Liver (tissue), 9 donors: Measurements from ENCODE around the gene XXYLT1. TPM values are rescaled to one million over a fixed set of nuclear protein-coding genes. Genes with fewer than 3 reads are reported as not detected.

Experiments
- DNase-seq: peaks from one replicate; pipeline ENCODE4 v3.0.0-alpha.2; 2017; ENCODE audit warnings: low spot score
- H3K27ac ChIP-seq, 2 donors: one replicate each; pipeline ENCODE4 v1.7.0; 2013; ENCODE audit warnings: inconsistent platforms in 2 of 2, low read length in 2 of 2, control low read depth in 1 of 2, low read depth in 1 of 2, mild to moderate bottlenecking in 1 of 2
- H3K27me3 ChIP-seq, 4 donors: one replicate each; pipeline versions ENCODE4 v1.6.1 to v1.7.0; 2013; ENCODE audit warnings: low read length in 3 of 4, inconsistent platforms in 1 of 4, mild to moderate bottlenecking in 1 of 4, moderate library complexity in 1 of 4; ENCODE audit not compliant: control insufficient read depth in 4 of 4, insufficient read depth in 4 of 4
- H3K36me3 ChIP-seq, 4 donors: one replicate each; pipeline versions ENCODE4 v1.6.1 to v1.7.0; 2013; ENCODE audit warnings: low read length in 3 of 4, mild to moderate bottlenecking in 3 of 4, low read depth in 1 of 4, moderate library complexity in 1 of 4; ENCODE audit not compliant: control insufficient read depth in 4 of 4, insufficient read depth in 3 of 4
- H3K4me1 ChIP-seq, 4 donors: one replicate each; pipeline versions ENCODE4 v1.6.1 to v1.7.0; 2013; ENCODE audit warnings: low read length in 3 of 4, mild to moderate bottlenecking in 3 of 4, moderate library complexity in 1 of 4; ENCODE audit not compliant: control insufficient read depth in 4 of 4, insufficient read depth in 4 of 4
- H3K4me3 ChIP-seq, 3 donors: one replicate each; pipeline versions ENCODE4 v1.6.1 to v1.7.0; 2013; ENCODE audit warnings: low read length in 3 of 3, control low read depth in 1 of 3, low read depth in 1 of 3, mild to moderate bottlenecking in 1 of 3
- H3K9ac ChIP-seq, 2 donors: one replicate each; pipeline ENCODE4 v1.7.0; 2013; ENCODE audit warnings: low read length in 2 of 2, mild to moderate bottlenecking in 2 of 2, moderate library complexity in 2 of 2, control low read depth in 1 of 2, low read depth in 1 of 2
- H3K9me3 ChIP-seq, 4 donors: one replicate each; pipeline versions ENCODE4 v1.6.1 to v1.7.0; 2013; ENCODE audit warnings: low read length in 3 of 4; ENCODE audit not compliant: control insufficient read depth in 4 of 4
- EGR1 ChIP-seq, 2 donors: IDR thresholded peaks; 2 replicates each; pipeline ENCODE4 v1.6.1; 2016 to 2018; ENCODE audit warnings: antibody characterized with exemption in 2 of 2, low read depth in 2 of 2
- FOXA1 ChIP-seq: IDR thresholded peaks from 2 replicates; pipeline ENCODE4 v1.6.1; 2016; ENCODE audit warnings: antibody characterized with exemption
- FOXA2 ChIP-seq: IDR thresholded peaks from 2 replicates; pipeline ENCODE4 v1.6.1; 2016; ENCODE audit warnings: antibody characterized with exemption
- GABPA ChIP-seq, 2 donors: IDR thresholded peaks in 1 of 2; conservative IDR thresholded peaks in 1 of 2; 2 replicates each; pipeline ENCODE4 v1.6.1; 2016; ENCODE audit warnings: antibody characterized with exemption in 2 of 2, mild to moderate bottlenecking in 1 of 2, moderate library complexity in 1 of 2
- HNF4G ChIP-seq: IDR thresholded peaks from 2 replicates; pipeline ENCODE4 v1.6.1; 2016; ENCODE audit warnings: antibody characterized with exemption
- JUND ChIP-seq, 2 donors: IDR thresholded peaks; 2 replicates each; pipeline ENCODE4 v1.6.1; 2016; ENCODE audit warnings: antibody characterized with exemption in 2 of 2
- MAX ChIP-seq: IDR thresholded peaks from 2 replicates; pipeline ENCODE4 v1.6.1; 2016; ENCODE audit warnings: antibody characterized with exemption
- NR2F2 ChIP-seq: IDR thresholded peaks from 2 replicates; pipeline ENCODE4 v1.6.1; 2016; ENCODE audit warnings: antibody characterized with exemption
- RXRA ChIP-seq, 2 donors: IDR thresholded peaks; 2 replicates each; pipeline ENCODE4 v1.6.1; 2017 to 2018; ENCODE audit warnings: antibody characterized with exemption in 2 of 2, mild to moderate bottlenecking in 1 of 2
- SP1 ChIP-seq: IDR thresholded peaks from 2 replicates; pipeline ENCODE4 v1.6.1; 2018; ENCODE audit warnings: antibody characterized with exemption, mild to moderate bottlenecking
- TAF1 ChIP-seq: conservative IDR thresholded peaks from 2 replicates; pipeline ENCODE4 v1.6.1; 2016; ENCODE audit warnings: antibody characterized with exemption, mild to moderate bottlenecking
- YY1 ChIP-seq: IDR thresholded peaks from 2 replicates; pipeline ENCODE4 v1.6.1; 2016; ENCODE audit warnings: antibody characterized with exemption, mild to moderate bottlenecking
- WGBS: extraction: QIAGEN DNeasy Blood & Tissue Kit; methylation state at CpG from one replicate; pipeline ENCODE4 v1.1.7; 2013; 5-methylcytosine and 5-hydroxymethylcytosine counted together
- polyA plus RNA-seq, 2 donors: library from polyadenylated mRNA; stranded (reverse) in 1 of 2; unstranded in 1 of 2; fragments of 200-250 nt in 1 of 2; fragments of >200 nt in 1 of 2; fragmentation: Nextera tagmentation in 1 of 2; extraction: Ambion mirVana in 1 of 2; gene quantifications; one replicate each; pipeline versions ENCODE4 v1.2.1 to v1.2.3, GENCODE V29; 2013 to 2015
- total RNA-seq, 2 donors: library from RNA; depleted of rRNA; stranded (reverse); fragments of >200 nt; gene quantifications; one replicate each; pipeline ENCODE4 v1.2.3, GENCODE V29; 2014
- TF ChIP-seq, protein P1 (sequence below): fragments of 150-350 bp; IDR thresholded peaks from 2 replicates; pipeline ENCODE4 v1.5.1; 2017; ENCODE audit warnings: improper control_type of control experiment, low read depth, low read length; ENCODE audit not compliant: missing input control
- TF ChIP-seq, protein P2 (sequence below): IDR thresholded peaks from 2 replicates; pipeline ENCODE4 v1.6.1; 2016; ENCODE audit warnings: antibody characterized with exemption
- TF ChIP-seq, protein P3 (sequence below): IDR thresholded peaks from 2 replicates; pipeline ENCODE4 v1.6.1; 2016; ENCODE audit warnings: antibody characterized with exemption, mild to moderate bottlenecking
- TF ChIP-seq, protein P4 (sequence below): IDR thresholded peaks from 2 replicates; pipeline ENCODE4 v1.6.1; 2016; ENCODE audit warnings: antibody characterized with exemption
- donor health status: healthy.
- donor health status: healthy.
- donor health status: healthy.
- donor health status: healthy.
- donor health status: healthy.

The XXYLT1 gene
- total and polyA plus RNA-seq, 4 donors, result 0.93 to 7.6 (median 2.8) TPM

GRCh38 chr3:195096484-195097330 is 174.3 kb downstream of the XXYLT1 start:
- Histone ChIP-seq H3K36me3 (no peaks in the 10 kb centered on the region), H3K9ac (no peak overlapping the region), H3K9me3 (no peaks in the 10 kb centered on the region), H3K4me3 (no peak overlapping the region), H3K27me3 (no peaks in the 10 kb centered on the region), H3K4me1 (peaks cover 0 to 4% (median 1%) of the 10 kb centered on the region in 4 donors), H3K27ac (no peak overlapping the region)
- no peak for DNase-seq
- 94% methylated on average over 13 of the region's 13 CpGs for WGBS
- TF ChIP-seq JUND (IDR thresholded peaks at IDR 0.05) (no peak), NR2F2 (no peak), YY1 (no peak), FOXA2 (no peak), HNF4G (no peak), GABPA (IDR thresholded peaks at IDR 0.05 in 1 of 2, conservative IDR thresholded peaks at IDR 0.05 in 1 of 2) (no peak), RXRA (IDR thresholded peaks at IDR 0.05) (no peak)
- TF ChIP-seq, protein P1, sequence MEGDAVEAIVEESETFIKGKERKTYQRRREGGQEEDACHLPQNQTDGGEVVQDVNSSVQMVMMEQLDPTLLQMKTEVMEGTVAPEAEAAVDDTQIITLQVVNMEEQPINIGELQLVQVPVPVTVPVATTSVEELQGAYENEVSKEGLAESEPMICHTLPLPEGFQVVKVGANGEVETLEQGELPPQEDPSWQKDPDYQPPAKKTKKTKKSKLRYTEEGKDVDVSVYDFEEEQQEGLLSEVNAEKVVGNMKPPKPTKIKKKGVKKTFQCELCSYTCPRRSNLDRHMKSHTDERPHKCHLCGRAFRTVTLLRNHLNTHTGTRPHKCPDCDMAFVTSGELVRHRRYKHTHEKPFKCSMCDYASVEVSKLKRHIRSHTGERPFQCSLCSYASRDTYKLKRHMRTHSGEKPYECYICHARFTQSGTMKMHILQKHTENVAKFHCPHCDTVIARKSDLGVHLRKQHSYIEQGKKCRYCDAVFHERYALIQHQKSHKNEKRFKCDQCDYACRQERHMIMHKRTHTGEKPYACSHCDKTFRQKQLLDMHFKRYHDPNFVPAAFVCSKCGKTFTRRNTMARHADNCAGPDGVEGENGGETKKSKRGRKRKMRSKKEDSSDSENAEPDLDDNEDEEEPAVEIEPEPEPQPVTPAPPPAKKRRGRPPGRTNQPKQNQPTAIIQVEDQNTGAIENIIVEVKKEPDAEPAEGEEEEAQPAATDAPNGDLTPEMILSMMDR, result no peak
- TF ChIP-seq, protein P2, sequence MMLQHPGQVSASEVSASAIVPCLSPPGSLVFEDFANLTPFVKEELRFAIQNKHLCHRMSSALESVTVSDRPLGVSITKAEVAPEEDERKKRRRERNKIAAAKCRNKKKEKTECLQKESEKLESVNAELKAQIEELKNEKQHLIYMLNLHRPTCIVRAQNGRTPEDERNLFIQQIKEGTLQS, result no peak
- TF ChIP-seq, protein P3, sequence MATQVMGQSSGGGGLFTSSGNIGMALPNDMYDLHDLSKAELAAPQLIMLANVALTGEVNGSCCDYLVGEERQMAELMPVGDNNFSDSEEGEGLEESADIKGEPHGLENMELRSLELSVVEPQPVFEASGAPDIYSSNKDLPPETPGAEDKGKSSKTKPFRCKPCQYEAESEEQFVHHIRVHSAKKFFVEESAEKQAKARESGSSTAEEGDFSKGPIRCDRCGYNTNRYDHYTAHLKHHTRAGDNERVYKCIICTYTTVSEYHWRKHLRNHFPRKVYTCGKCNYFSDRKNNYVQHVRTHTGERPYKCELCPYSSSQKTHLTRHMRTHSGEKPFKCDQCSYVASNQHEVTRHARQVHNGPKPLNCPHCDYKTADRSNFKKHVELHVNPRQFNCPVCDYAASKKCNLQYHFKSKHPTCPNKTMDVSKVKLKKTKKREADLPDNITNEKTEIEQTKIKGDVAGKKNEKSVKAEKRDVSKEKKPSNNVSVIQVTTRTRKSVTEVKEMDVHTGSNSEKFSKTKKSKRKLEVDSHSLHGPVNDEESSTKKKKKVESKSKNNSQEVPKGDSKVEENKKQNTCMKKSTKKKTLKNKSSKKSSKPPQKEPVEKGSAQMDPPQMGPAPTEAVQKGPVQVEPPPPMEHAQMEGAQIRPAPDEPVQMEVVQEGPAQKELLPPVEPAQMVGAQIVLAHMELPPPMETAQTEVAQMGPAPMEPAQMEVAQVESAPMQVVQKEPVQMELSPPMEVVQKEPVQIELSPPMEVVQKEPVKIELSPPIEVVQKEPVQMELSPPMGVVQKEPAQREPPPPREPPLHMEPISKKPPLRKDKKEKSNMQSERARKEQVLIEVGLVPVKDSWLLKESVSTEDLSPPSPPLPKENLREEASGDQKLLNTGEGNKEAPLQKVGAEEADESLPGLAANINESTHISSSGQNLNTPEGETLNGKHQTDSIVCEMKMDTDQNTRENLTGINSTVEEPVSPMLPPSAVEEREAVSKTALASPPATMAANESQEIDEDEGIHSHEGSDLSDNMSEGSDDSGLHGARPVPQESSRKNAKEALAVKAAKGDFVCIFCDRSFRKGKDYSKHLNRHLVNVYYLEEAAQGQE, result no peak
- TF ChIP-seq, protein P4, sequence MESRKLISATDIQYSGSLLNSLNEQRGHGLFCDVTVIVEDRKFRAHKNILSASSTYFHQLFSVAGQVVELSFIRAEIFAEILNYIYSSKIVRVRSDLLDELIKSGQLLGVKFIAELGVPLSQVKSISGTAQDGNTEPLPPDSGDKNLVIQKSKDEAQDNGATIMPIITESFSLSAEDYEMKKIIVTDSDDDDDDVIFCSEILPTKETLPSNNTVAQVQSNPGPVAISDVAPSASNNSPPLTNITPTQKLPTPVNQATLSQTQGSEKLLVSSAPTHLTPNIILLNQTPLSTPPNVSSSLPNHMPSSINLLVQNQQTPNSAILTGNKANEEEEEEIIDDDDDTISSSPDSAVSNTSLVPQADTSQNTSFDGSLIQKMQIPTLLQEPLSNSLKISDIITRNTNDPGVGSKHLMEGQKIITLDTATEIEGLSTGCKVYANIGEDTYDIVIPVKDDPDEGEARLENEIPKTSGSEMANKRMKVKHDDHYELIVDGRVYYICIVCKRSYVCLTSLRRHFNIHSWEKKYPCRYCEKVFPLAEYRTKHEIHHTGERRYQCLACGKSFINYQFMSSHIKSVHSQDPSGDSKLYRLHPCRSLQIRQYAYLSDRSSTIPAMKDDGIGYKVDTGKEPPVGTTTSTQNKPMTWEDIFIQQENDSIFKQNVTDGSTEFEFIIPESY, result no peak

DNA sequence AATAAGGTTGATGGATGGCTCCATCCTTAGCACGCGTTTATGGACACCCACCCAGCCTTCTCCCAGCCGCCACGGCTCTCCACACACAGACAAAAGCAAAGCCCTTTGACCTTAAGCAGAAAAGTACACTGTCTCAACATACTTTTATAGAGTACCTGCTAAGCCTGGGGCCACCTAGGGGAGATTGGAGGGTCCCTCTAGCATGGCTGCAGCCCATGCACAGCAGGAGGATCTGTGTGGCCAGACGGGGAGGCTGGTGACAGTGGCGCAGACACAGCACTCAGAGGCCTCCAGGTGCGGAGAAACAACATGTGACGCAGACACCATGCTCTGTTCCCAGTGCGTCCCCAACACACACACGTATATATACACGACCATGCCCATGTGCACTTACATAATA is 174.9 kb downstream of the XXYLT1 start:
- H3K4me3 ChIP-seq, result no peak overlapping the region
- H3K36me3 ChIP-seq, result no peaks in the 10 kb centered on the region
- H3K9ac ChIP-seq, result no peak overlapping the region
- H3K9me3 ChIP-seq, result no peaks in the 10 kb centered on the region
- WGBS, result 92% methylated on average over 11 of the region's 11 CpGs
- H3K27ac ChIP-seq, result no peak overlapping the region
- no peaks in the 10 kb centered on the region for H3K27me3 ChIP-seq
- DNase-seq, result no peak
- TF ChIP-seq NR2F2 (no peak), SP1 (no peak), MAX (no peak), YY1 (no peak), TAF1 (no peak), FOXA1 (no peak), EGR1 (IDR thresholded peaks at IDR 0.05; ENCODE audit: low read depth in 2 of 2) (no peak), JUND (IDR thresholded peaks at IDR 0.05) (no peak)
- TF ChIP-seq, protein P1, result no peak
- TF ChIP-seq, protein P2, result no peak
- H3K4me1 ChIP-seq, result peaks cover 0 to 3% (median under 1%) of the 10 kb centered on the region in 4 donors
